ENCODE data around the gene ZNF618. TPM values are rescaled to one million over a fixed set of nuclear protein-coding genes. Genes with fewer than 3 reads are reported as not detected.

ZNF618 gene
- total and polyA plus RNA-seq, 2 experiments from 2014 or later = 12.1 to 22.1 TPM

DNA sequence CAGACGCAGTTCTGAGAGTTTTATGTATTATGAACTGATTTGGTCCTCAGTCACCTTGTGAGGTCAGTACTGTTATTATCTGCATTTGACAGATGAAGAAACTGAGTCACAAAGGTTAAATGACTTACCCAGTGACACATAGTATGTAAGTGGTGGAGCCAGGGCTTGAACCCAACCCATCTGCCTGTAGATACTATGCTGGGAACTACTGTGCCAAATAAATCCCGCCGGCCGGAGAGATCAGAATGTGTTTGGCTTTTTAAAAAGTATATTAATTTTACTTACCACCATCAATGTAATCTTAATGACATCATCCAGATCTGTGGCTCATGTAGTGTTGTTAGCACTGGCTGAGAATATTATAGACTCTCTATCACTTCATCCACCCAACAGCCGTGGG, 80.8 kb downstream of the ZNF618 start:
- Mint-ChIP-seq H3K27me3 (ENCODE audit: insufficient read depth, low read depth, poor library complexity) (peaks cover 3% of the 10 kb centered on the region), H3K9me3 (no peaks in the 10 kb centered on the region), H3K36me3 (ENCODE audit: low read depth) (no peaks in the 10 kb centered on the region), H3K27ac (no peak overlapping the region), H3K4me3 (no peak overlapping the region), H3K4me1 (peaks cover 22% of the 10 kb centered on the region)
- no peaks in the 10 kb centered on the region for H3K9me2 ChIP-seq (ENCODE audit: insufficient read depth)
- DNase-seq (ENCODE audit: low spot score) (no peak), ATAC-seq (no peak)
- no peak for TF ChIP-seq EZH2phosphoT487 (IDR thresholded peaks at IDR 0.05; ENCODE audit: unreplicated experiment)
- TF ChIP-seq ZNF331 (CRISPR knock-in tag; IDR thresholded peaks at IDR 0.05; ENCODE audit: low read depth) = no peak
- TF ChIP-seq ZNF114 (CRISPR knock-in tag; IDR thresholded peaks at IDR 0.05) = no peak
- TF ChIP-seq, protein P1, sequence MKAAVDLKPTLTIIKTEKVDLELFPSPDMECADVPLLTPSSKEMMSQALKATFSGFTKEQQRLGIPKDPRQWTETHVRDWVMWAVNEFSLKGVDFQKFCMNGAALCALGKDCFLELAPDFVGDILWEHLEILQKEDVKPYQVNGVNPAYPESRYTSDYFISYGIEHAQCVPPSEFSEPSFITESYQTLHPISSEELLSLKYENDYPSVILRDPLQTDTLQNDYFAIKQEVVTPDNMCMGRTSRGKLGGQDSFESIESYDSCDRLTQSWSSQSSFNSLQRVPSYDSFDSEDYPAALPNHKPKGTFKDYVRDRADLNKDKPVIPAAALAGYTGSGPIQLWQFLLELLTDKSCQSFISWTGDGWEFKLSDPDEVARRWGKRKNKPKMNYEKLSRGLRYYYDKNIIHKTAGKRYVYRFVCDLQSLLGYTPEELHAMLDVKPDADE (IDR thresholded peaks at IDR 0.05) = no peak
- TF ChIP-seq, protein P2, sequence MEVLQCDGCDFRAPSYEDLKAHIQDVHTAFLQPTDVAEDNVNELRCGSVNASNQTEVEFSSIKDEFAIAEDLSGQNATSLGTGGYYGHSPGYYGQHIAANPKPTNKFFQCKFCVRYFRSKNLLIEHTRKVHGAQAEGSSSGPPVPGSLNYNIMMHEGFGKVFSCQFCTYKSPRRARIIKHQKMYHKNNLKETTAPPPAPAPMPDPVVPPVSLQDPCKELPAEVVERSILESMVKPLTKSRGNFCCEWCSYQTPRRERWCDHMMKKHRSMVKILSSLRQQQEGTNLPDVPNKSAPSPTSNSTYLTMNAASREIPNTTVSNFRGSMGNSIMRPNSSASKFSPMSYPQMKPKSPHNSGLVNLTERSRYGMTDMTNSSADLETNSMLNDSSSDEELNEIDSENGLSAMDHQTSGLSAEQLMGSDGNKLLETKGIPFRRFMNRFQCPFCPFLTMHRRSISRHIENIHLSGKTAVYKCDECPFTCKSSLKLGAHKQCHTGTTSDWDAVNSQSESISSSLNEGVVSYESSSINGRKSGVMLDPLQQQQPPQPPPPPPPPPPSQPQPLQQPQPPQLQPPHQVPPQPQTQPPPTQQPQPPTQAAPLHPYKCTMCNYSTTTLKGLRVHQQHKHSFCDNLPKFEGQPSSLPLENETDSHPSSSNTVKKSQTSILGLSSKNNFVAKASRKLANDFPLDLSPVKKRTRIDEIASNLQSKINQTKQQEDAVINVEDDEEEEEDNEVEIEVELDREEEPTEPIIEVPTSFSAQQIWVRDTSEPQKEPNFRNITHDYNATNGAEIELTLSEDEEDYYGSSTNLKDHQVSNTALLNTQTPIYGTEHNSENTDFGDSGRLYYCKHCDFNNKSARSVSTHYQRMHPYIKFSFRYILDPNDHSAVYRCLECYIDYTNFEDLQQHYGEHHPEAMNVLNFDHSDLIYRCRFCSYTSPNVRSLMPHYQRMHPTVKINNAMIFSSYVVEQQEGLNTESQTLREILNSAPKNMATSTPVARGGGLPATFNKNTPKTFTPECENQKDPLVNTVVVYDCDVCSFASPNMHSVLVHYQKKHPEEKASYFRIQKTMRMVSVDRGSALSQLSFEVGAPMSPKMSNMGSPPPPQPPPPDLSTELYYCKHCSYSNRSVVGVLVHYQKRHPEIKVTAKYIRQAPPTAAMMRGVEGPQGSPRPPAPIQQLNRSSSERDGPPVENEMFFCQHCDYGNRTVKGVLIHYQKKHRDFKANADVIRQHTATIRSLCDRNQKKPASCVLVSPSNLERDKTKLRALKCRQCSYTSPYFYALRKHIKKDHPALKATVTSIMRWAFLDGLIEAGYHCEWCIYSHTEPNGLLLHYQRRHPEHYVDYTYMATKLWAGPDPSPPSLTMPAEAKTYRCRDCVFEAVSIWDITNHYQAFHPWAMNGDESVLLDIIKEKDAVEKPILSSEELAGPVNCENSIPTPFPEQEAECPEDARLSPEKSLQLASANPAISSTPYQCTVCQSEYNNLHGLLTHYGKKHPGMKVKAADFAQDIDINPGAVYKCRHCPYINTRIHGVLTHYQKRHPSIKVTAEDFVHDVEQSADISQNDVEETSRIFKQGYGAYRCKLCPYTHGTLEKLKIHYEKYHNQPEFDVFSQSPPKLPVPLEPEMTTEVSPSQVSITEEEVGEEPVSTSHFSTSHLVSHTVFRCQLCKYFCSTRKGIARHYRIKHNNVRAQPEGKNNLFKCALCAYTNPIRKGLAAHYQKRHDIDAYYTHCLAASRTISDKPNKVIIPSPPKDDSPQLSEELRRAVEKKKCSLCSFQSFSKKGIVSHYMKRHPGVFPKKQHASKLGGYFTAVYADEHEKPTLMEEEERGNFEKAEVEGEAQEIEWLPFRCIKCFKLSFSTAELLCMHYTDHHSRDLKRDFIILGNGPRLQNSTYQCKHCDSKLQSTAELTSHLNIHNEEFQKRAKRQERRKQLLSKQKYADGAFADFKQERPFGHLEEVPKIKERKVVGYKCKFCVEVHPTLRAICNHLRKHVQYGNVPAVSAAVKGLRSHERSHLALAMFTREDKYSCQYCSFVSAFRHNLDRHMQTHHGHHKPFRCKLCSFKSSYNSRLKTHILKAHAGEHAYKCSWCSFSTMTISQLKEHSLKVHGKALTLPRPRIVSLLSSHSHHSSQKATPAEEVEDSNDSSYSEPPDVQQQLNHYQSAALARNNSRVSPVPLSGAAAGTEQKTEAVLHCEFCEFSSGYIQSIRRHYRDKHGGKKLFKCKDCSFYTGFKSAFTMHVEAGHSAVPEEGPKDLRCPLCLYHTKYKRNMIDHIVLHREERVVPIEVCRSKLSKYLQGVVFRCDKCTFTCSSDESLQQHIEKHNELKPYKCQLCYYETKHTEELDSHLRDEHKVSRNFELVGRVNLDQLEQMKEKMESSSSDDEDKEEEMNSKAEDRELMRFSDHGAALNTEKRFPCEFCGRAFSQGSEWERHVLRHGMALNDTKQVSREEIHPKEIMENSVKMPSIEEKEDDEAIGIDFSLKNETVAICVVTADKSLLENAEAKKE (CRISPR knock-in tag; IDR thresholded peaks at IDR 0.05) = no peak
- TF ChIP-seq CREB1 (CRISPR knock-in tag; IDR thresholded peaks at IDR 0.05; ENCODE audit: low read depth) = no peak
- no peak overlapping the region for H3K4me2 ChIP-seq
- H3F3A ChIP-seq (replicated peaks; ENCODE audit: low read depth) = no peaks in the 10 kb centered on the region
- peaks cover 24% of the 10 kb centered on the region for H3K79me2 ChIP-seq (replicated peaks; ENCODE audit: insufficient read depth)
- no peak overlapping the region for H3K4me3 ChIP-seq
- no peak overlapping the region for H2AFZ ChIP-seq
- no peaks in the 10 kb centered on the region for H3K36me3 ChIP-seq (ENCODE audit: insufficient read depth)
- H3K27me3 ChIP-seq (ENCODE audit: insufficient read depth) = no peaks in the 10 kb centered on the region
- peaks cover 12% of the 10 kb centered on the region for H4K20me1 ChIP-seq (replicated peaks; ENCODE audit: insufficient read depth)
- H3K4me1 ChIP-seq (ENCODE audit: insufficient read depth) = peaks cover 8% of the 10 kb centered on the region; the same call in 1 of the 2 replicates
- no peak overlapping the region for H3K27ac ChIP-seq (ENCODE audit: low read depth)
